Parathyroid adenoma (tissue), 2 donors: ENCODE data around the gene MPV17.
"Not testable (repeated sequence)": the region's sequence is repeated elsewhere in the genome, so short reads cannot be mapped to it uniquely, and the experiment has no call there.

Experiments used
- H2AFZ ChIP-seq: fragments of 300-600 bp; sonication (generic); one replicate; pipeline ENCODE4 v1.7.0; 2017; ENCODE audit warnings: antibody characterized with exemption, mild to moderate bottlenecking
- H3K27ac ChIP-seq: fragments of 300-600 bp; sonication (generic); one replicate; pipeline ENCODE4 v1.7.0; 2017
- H3K27me3 ChIP-seq: fragments of 300-600 bp; sonication (generic); one replicate; pipeline ENCODE4 v1.7.0; 2017; ENCODE audit warnings: low read length; ENCODE audit not compliant: control insufficient read depth, insufficient read depth
- H3K36me3 ChIP-seq: fragments of 300-600 bp; sonication (generic); one replicate; pipeline ENCODE4 v1.7.0; 2017; ENCODE audit warnings: low read length; ENCODE audit not compliant: control insufficient read depth, insufficient read depth
- H3K4me1 ChIP-seq: fragments of 300-600 bp; sonication (generic); one replicate; pipeline ENCODE4 v1.7.0; 2017; ENCODE audit warnings: control low read depth
- H3K4me2 ChIP-seq: fragments of 300-600 bp; sonication (generic); one replicate; pipeline ENCODE4 v1.7.0; 2017; ENCODE audit warnings: low read length
- H3K4me3 ChIP-seq: fragments of 300-600 bp; sonication (generic); one replicate; pipeline ENCODE4 v1.7.0; 2017; ENCODE audit warnings: low read depth, low read length
- H3K79me2 ChIP-seq: fragments of 300-600 bp; sonication (generic); one replicate; pipeline ENCODE4 v1.7.0; 2017; ENCODE audit warnings: control low read depth
- H3K9ac ChIP-seq: fragments of 300-600 bp; sonication (generic); one replicate; pipeline ENCODE4 v1.7.0; 2017; ENCODE audit warnings: mild to moderate bottlenecking
- H3K9me3 ChIP-seq: fragments of 300-600 bp; sonication (generic); one replicate; pipeline ENCODE4 v1.7.0; 2017; ENCODE audit warnings: low read length; ENCODE audit not compliant: control insufficient read depth
- CTCF ChIP-seq: fragments of 300-600 bp; sonication (generic); IDR thresholded peaks from one replicate; pipeline ENCODE4 v1.7.0; 2017; ENCODE audit warnings: antibody characterized with exemption, mild to moderate bottlenecking
- donor health status: primary hyperparathyroidism.

The MPV17 gene

GRCh38 chr2:27305516-27305915 lies 17.4 kb downstream of the MPV17 start:
- Histone ChIP-seq H3K4me2 (no peak overlapping the region), H3K4me3 (no peak overlapping the region), H3K27ac (no peak overlapping the region), H3K36me3 (no peaks in the 10 kb centered on the region), H3K79me2 (no peaks in the 10 kb centered on the region), H3K9me3 (no peaks in the 10 kb centered on the region), H3K4me1 (peaks cover 8% of the 10 kb centered on the region), H3K9ac (no peak overlapping the region), H2AFZ (no peak overlapping the region), H3K27me3 (peaks cover 10% of the 10 kb centered on the region)
- no peak for TF ChIP-seq CTCF

- no peak overlapping the region for H3K9ac ChIP-seq
- H3K79me2 ChIP-seq = no peaks in the 10 kb centered on the region
- H3K27ac ChIP-seq = no peak overlapping the region
- H3K36me3 ChIP-seq = no peaks in the 10 kb centered on the region
- no peak overlapping the region for H3K4me2 ChIP-seq
- peaks cover 8% of the 10 kb centered on the region for H3K4me1 ChIP-seq
- H3K27me3 ChIP-seq = peaks cover 10% of the 10 kb centered on the region
- no peak overlapping the region for H3K4me3 ChIP-seq
- H3K9me3 ChIP-seq = no peaks in the 10 kb centered on the region
- no peak for TF ChIP-seq CTCF
- no peak overlapping the region for H2AFZ ChIP-seq
These were observed 18.2 kb downstream of the MPV17 start for GRCh38 chr2:27304488-27305240.

- Histone ChIP-seq H3K4me3 (no peak overlapping the region), H3K27ac (no peak overlapping the region), H3K79me2 (no peaks in the 10 kb centered on the region), H3K27me3 (peaks cover 10% of the 10 kb centered on the region), H2AFZ (peak overlapping the region; percentile 83), H3K9ac (no peak overlapping the region), H3K9me3 (no peaks in the 10 kb centered on the region), H3K4me1 (peaks cover 8% of the 10 kb centered on the region), H3K4me2 (peak overlapping the region; percentile 18), H3K36me3 (no peaks in the 10 kb centered on the region)
- peak; percentile 92 for TF ChIP-seq CTCF
These were observed 19.5 kb downstream of the MPV17 start for GRCh38 chr2:27303093-27304025.

GRCh38 chr2:27300606-27301005 lies 22.3 kb downstream of the MPV17 start:
- H3K27me3 ChIP-seq, H3K36me3 ChIP-seq, H3K4me3 ChIP-seq, H3K79me2 ChIP-seq, H3K9ac ChIP-seq, H3K4me2 ChIP-seq, H3K9me3 ChIP-seq, H2AFZ ChIP-seq, H3K4me1 ChIP-seq, H3K27ac ChIP-seq: not testable (repeated sequence)

GRCh38 chr2:27298391-27299080 lies 24.4 kb downstream of the MPV17 start:
- no peak overlapping the region for H3K9ac ChIP-seq
- H2AFZ ChIP-seq = no peak overlapping the region
- no peak overlapping the region for H3K4me2 ChIP-seq
- H3K36me3 ChIP-seq = no peaks in the 10 kb centered on the region
- H3K27ac ChIP-seq = no peak overlapping the region
- H3K9me3 ChIP-seq = no peaks in the 10 kb centered on the region
- H3K79me2 ChIP-seq = no peaks in the 10 kb centered on the region
- no peak overlapping the region for H3K4me3 ChIP-seq
- no peaks in the 10 kb centered on the region for H3K27me3 ChIP-seq
- peaks cover 2% of the 10 kb centered on the region for H3K4me1 ChIP-seq
- no peak for TF ChIP-seq CTCF
